NCI-H526 (cell line): ENCODE data around the gene SNRK.
A peak's percentile ranks its signal among the peaks of the same experiment; 100 is the strongest.

Experiments used
- DNase-seq, 2 experiments: peaks; one replicate each; lab custom pipeline; 2025; lab: John Stamatoyannopoulos, UW

SNRK gene

GRCh38 chr3:43273416-43273815 is 12.9 kb upstream of the SNRK start:
- no peak for DNase-seq

- DNase-seq = no peak
These were observed 7.3 kb upstream of the SNRK start for GRCh38 chr3:43279082-43279481.

- no peak for DNase-seq
These were observed 6.8 kb upstream of the SNRK start for GRCh38 chr3:43279532-43279931.

- no peak for DNase-seq
These were observed 5.3 kb upstream of the SNRK start for GRCh38 chr3:43281020-43281419.

DNA sequence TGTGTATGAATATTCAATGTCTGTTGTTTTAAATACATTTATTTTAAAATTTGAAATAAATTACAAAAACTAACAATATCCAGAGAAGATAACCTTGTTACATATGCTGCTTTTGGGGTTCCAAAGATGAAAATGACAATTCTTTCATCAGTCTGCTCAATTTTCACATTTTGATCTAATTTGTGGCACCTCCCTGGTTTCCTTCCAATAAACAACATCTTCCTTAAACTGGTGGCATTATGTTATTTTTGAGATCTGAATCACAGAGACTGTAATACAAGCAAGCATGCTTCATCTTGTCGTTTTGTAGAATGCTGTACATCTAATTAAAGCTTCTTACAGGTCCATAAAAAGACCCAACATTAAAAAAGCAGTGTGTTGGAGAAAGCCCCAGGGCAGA is 2.2 kb upstream of the SNRK start:
- no peak for DNase-seq

DNA sequence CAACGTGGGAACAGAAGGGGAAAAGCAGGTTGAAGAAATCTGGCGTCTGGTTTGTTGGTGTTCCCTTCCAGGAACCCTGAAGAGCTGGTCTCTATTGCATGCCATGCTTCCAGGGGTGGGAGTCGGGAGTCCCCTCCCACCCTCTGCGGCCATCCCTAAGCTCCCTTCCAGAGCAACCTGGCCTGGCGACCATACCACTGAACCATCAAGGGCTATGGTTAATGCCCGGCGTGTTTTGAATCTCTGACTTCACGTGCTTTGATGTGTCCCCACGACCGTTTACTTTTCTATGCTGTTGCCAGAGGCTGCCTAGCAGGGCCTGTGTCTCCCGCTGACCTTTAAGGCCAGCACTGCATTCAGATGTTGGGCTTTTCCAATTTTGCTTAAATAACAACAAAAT is 696 bp upstream of the SNRK start:
- no peak for DNase-seq

DNA sequence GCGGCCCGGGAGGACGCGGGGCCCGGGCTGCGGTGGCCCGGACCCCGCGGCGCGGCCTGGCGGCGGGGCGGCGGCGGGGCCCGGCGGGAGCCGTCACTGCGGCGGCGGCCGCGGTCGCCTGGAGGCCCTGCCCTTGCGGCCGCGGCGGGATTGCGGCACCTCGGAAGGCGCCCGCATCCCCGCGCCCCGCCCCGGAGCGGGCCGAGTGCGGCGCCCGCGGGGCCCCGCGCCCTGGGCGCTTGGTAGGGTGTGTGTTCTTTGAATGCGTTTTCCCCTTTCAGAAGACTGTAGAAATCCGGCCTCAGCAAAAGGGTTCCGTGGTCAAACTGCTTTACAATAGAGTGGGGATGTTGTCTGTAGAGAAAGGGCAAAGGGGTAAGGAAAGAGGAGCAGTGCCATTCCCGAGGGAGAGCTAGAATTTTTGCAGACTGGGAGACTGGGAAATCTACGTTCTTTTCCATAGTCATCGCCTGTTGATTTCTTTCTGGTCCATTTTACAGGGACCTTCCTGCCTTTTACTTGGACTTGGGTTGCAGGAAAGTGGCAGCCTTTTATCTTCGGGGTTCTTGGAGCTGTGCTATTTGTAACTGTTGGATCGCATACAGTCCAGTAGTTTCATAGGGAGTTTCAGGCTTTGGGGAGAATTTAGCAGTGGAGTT is 630 bp downstream of the SNRK start:
- DNase-seq = peak; percentile 11 to 53

- DNase-seq = no peak
These were observed 1.1 kb downstream of the SNRK start for GRCh38 chr3:43287500-43287873.

DNA sequence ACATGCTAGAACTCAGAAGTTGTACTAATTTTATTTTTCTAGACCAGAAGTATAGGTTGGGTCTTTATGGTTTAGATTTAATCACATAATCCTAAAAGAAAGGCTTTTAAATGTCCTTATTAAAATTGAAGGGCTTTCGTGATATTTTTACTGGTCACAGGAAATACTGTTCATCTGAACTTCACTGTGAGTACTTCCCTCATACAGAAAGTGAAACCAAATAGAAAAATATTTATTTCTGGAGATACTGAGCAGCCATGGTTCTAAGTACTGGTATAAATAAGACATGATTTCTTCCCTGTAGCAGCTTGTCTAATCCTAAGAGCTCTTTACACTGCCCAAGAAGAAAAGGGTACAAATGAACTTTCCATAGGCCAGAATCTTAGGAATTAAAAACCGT is 2.0 kb downstream of the SNRK start:
- DNase-seq = peak in 1 of 2 experiments; percentile 1

- DNase-seq = no peak
These were observed 2.5 kb downstream of the SNRK start for GRCh38 chr3:43288850-43289249.

GRCh38 chr3:43289401-43289800 is 3.1 kb downstream of the SNRK start:
- no peak for DNase-seq

GRCh38 chr3:43289841-43290470 is 3.6 kb downstream of the SNRK start:
- no peak for DNase-seq

GRCh38 chr3:43290956-43291355 is 4.6 kb downstream of the SNRK start:
- no peak for DNase-seq

GRCh38 chr3:43291546-43291945 is 5.2 kb downstream of the SNRK start:
- no peak for DNase-seq

GRCh38 chr3:43294975-43295374 is 8.6 kb downstream of the SNRK start:
- DNase-seq = no peak

GRCh38 chr3:43296565-43296964 is 10.2 kb downstream of the SNRK start:
- DNase-seq = no peak

DNA sequence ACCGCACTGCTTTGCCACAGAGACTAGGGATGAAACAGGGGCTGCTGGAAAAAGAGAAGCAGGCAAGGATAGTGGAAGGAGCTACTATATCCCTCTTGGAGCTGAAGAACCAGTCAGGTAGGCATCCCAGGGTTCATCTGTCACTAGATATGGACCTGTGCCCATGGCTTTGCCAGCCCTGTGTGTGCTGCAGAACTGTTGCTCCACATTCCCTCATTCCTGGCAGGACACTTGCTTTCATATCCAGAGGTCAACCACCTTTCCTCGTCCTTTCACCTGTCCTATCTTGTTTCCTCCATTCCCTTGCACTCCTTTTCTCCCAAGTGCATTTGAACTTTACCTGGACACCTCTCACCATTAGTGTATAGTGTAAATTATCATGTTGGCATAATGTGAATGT is 12.0 kb downstream of the SNRK start:
- no peak for DNase-seq

- no peak for DNase-seq
These were observed 12.4 kb downstream of the SNRK start for GRCh38 chr3:43298761-43299160.

DNA sequence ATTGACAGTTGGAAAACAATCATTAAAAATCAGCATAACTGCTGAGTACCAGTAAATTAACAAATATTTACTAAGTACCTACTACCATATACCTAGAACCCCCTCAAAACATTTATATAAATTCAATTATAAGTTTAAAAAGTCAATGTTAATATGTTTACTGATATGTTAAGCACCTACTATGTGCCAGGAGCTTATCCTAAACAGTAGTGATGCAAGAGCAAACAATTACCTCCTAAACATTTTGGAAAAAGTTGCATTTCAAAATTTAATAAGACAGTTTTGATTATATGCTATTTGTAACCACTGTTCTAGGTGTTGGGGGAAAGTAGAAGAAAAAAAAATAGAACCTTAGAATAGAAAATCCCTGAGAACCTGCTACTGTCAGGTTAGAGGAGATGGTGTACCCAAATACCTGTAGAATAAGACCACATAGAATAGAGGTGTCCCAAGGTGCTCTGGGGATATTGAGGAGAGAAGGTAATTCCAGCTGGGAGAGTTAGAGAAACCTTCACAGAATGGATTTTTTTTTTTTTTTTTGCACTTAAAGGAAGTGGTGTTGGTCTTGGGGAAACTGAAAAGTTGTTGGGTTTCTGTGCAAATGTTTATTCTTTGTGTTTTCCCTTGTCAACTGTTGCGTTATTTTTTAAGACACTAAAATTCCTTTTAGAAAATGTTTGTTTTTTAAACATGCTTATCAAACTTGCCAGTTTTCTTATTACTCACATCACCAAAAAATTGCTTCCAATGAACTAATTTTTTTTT is 16.0 kb downstream of the SNRK start:
- no peak for DNase-seq

DNA sequence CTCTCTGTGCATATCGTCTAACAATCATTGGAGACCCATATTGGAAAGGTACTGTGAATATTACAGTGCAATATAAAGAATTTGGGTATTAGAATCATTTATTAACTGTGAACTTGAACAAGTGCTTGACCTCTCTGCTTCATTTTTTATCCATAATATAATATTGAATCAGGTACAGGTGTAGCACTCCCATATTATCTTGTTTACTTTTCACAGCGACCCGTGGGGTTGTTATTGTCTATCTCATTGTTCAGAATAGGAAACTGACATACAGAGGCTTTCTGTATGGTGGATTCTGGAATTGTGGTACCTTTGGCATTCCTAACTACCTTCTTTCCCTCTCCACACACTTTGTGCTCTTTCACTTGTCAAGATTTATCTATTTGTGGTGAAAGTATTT is 17.8 kb downstream of the SNRK start:
- DNase-seq = no peak

GRCh38 chr3:43307226-43307625 is 20.9 kb downstream of the SNRK start:
- DNase-seq = no peak

DNA sequence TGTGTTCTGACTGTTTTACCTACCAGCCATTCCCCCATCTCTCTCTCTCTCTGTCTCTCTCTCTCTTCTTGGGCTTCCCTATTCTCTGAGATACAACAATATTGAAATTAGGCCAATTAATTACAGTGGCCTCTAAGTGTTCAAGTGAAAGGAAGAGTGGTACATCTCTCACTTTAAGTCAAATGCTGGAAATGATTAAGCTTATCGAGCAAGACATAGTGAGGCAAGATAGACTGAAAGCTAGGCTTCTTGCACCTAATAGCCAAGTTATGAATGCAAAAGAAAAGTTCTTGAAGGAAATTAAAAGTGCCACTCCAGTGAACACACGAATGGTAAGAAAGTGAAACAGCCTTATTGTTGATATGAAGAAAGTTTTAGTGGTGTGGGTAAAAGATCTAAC is 21.3 kb downstream of the SNRK start:
- DNase-seq = no peak
